GM18861 (cell line): ENCODE data around the gene CHKB.

Experiments used
- ATAC-seq: cut with Tn5 transposase; IDR thresholded peaks from one replicate; pipeline ENCODE4 v1.9.1; 2021; ENCODE audit not compliant: unreplicated experiment

Gene CHKB

DNA sequence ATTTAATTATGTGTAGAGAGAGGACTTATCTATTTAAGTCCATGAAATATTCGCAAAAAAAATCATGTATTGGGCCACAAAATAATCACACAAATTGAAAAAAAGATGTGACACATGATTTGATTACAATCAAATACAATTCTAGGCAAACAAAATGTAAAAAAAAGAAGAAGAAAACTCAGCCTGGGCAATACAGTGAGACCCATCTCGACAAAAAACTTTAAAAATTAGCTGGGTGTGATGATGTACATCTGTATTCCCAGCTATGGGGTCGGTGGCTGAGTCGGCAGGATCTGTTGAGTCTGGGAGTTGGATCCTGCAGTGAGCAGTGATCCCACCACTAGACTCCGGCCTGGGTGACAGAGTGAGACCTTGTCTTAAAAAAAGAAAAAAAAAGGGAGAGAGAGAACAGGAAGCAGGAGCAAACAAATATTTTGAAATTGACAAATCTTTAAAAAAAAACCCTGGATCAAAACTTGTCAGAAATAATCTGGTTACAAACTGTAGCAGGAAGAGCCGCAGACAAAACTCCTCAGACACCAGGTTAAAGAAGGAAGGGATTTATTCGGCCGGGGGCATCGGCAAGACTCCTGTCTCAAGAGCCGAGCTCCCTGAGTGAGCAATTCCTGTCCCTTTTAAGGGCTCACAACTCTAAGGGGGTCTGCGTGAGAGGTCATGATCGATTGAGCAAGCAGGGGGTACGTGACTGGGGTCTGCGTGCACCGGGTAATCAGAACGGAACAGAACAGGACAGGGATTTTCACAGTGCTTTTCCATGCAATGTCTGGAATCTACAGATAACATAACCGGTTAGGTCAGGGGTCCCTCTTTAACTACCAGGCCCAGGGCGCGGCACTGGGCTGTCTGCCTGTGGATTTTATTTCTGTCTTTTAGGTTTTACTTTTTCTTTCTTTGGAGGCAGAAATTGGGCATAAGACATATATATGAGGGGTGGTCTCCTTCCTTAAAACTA lies 49.5 kb downstream of the CHKB start:
- no peak for ATAC-seq

DNA sequence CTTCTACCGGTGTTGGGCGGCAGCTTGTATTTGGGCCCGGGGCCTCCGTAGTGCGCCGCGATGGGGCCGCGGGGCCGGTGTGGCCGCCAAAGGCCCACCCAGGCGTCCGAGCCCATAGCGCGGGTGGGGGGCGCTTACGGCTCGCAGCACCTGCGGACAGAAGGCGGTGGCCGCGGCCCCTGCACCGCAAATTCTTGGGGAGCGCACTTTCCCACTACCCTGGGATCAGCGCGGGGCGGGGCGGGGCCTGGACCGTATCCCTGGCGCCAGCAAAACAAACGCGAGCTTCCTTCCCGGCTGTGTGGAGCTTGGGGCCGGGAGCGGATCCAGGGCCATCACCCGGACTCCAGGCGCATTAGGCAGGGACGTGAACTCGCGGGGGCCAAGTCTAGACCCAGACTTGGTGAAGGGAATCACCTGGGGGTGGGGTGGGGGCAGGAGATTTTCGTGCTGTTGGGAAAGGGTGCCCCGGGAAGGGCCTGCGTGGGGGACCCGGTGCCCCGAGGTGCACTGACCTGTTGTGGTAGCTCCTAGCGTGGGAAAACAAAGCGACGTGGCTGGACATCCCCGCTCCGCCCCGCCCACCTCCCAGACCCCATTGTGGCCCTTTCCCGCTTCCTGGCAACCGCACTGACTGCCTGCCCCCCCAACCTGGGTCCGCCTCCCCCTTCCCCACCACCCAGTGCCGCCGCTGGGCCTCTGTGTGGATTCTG lies 50.5 kb downstream of the CHKB start:
- no peak for ATAC-seq

DNA sequence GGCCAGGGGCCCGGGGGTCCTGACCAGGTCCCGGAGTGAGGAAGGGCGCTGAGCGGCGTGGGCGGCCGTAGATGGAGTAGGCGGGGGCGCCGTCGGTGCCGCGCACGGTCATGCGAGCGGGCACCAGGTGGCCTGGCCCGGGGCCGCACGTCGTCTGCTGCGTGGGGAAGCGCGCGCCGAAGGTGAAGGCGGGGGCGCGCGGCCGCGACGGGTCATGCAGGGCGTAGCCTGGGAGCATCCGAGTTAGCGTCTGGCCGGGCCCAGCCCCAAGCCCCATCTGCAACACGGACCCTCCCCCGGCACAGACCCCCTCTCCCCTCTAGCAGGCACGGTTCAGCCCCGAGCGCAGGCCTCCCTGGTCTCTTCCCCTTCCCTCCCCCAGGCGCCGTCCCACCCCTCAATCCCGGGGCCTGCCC lies 51.1 kb downstream of the CHKB start:
- ATAC-seq: no peak

DNA sequence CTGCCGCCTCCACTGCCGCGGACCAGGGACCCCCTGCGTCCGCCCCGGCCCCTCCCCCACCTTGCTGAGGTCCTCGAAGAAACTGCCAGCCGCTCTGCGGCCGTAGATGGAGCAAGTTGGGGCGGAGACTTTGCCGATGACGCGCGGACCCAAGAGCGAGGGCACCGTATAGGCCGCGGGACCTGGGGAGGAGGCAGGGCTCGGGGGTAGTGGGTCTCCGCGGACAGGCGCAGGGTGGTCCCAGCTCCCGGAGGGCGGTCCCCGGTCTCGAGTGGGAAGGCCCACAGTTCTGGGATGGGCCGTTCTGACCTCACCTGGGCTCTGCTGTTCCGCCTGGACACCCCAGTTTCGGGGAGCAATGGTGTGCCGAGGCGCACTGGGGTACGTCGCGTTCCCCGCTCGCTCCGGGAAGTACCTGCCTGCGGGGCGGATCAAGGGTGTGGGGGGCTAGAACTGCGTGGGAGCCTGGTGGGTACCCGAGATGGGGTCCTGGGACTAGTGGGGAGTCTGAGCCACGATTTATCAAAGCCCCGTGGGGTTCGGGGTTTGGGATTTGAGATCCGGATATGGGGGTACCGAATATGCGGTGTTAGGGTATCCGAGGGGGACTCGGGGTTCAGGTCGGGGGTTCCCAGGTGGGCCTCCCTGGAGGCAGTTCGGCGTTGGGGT lies 51.6 kb downstream of the CHKB start:
- ATAC-seq: no peak

DNA sequence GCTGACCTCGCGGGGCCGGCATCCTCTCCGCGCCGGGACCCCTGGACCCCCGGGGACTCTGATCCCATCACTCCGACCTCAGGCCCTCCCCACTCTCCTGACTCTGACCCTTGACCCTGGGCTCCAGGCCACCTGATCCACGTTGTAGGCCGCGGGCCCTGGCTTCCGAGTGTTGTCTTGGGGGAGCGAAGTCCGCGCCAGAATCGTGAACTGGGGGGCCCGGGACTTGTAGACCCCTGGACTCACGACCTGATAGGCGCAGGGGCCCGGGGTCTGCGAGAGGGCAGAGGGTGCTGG lies 52.1 kb downstream of the CHKB start:
- ATAC-seq: no peak

DNA sequence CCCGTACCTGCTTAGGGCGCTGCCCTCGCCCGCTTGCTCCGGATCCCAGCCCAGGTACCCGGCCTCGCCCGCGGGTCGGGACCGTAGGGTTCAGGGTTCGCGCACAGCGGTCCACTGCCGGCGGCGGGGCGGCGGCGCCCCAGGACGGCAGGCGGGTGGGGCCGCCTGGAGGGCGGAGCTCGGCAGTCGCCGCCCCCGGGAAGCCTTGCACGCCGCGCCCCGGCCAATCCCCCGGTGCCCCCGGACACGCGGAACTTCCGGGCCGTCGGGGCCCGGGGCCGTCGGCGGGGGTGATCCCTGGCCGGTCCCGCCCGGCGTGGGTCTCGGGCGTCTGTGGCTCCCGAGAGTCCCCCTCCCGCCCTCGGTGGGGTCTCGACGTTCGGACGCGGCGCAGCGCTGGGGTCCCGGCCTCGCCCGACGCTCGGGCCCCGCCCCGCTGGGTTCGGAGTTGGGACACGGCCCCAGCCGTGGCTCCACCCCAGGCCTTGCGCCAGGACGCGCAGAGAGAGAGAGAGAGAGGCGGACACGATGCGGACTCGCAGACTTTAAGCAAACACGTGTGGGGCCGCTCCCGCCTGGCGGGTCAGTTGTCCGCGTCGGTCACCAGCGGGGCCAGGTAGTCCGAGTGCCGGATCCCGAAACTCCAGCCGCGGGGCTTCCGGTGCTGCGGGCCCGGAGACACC lies 52.6 kb downstream of the CHKB start, which contains the start of gene TYMP:
TYMP (minus strand) TSS at position 116 of the 683 bp plus-strand sequence. CDS start 303 bp downstream, outside the sequence.
- ATAC-seq: no peak

DNA sequence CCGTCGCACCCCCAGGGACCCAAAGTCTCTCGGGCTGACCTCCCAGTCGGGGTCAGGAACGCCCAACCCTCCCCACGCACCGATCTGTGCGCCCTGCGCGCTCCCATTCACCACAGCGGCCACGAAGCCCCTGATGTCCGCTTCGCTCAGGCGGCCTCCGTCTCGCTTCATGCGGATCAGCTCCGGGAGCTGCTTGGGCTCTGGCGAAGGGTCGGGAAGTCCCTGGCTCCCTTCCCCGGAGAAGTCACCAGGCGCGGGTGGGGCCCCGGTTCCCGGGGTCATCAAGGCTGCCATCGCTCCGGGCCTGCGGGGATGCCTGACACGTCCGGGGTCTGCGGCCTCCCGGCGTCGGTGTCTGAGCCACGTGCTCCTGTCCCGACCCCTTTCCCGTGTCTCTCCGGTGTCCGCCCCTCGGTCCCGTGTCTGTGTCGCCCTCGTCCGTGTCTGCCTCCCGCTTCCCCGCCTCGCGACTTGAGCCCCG lies 53.2 kb downstream of the CHKB start:
- no peak for ATAC-seq
